Stomach (tissue), 4 donors: ENCODE data around the gene AUTS2.

ENCODE experiments used
- CTCF ChIP-seq, 7 experiments: fragments of 450-650 bp in 4 of 7; fragments of 200-600 bp in 3 of 7; sonication (generic) in 3 of 7; IDR thresholded peaks; one replicate each; pipeline ENCODE4 v1.5.1; 2016 to 2019; ENCODE audit warnings: antibody characterized with exemption in 7 of 7, control low read depth in 2 of 7, mild to moderate bottlenecking in 1 of 7
- POLR2A ChIP-seq, 4 donors: fragments of 450-650 bp; IDR thresholded peaks; one replicate each; pipeline ENCODE4 v1.6.1; 2016; ENCODE audit warnings: antibody characterized with exemption in 4 of 4, control low read depth in 2 of 4, mild to moderate bottlenecking in 1 of 4, moderate library complexity in 1 of 4

- TF ChIP-seq POLR2A (IDR thresholded peaks at IDR 0.05) (no peak), CTCF (IDR thresholded peaks at IDR 0.05) (no peak)
Observed at GRCh38 chr7:70448312-70448906, 850.1 kb downstream of the AUTS2 start.
